Mesothelial cell of epicardium (in vitro differentiated cells): ENCODE results near the gene RAB33B. TPM values are rescaled to one million over a fixed set of nuclear protein-coding genes. Genes with fewer than 3 reads are reported as not detected.
"Not testable (repeated sequence)": the region's sequence is repeated elsewhere in the genome, so short reads cannot be mapped to it uniquely, and the experiment has no call there.

Source experiments
- DNase-seq, 2 experiments: peaks; one replicate each; pipeline ENCODE4 v3.0.0; 2021; ENCODE audit warnings: low spot score in 2 of 2; ENCODE audit not compliant: unreplicated experiment in 2 of 2
- H3K27ac Mint-ChIP-seq: 2 replicates; pipeline ENCODE4 v1.8.0; 2021; ENCODE audit warnings: mixed read lengths
- H3K27me3 Mint-ChIP-seq: 2 replicates; pipeline ENCODE4 v1.8.0; 2021; ENCODE audit warnings: low read depth, mixed read lengths
- H3K36me3 Mint-ChIP-seq: 2 replicates; pipeline ENCODE4 v1.8.0; 2021; ENCODE audit warnings: mixed read lengths
- H3K4me1 Mint-ChIP-seq: 2 replicates; pipeline ENCODE4 v1.8.0; 2021; ENCODE audit warnings: mixed read lengths
- H3K4me3 Mint-ChIP-seq: 2 replicates; pipeline ENCODE4 v1.8.0; 2021; ENCODE audit warnings: mild to moderate bottlenecking, moderate library complexity, mixed read lengths
- H3K9me3 Mint-ChIP-seq: 2 replicates; pipeline ENCODE4 v1.8.0; 2021; ENCODE audit warnings: mixed read lengths
- total RNA-seq: library from RNA; stranded (reverse); gene quantifications from 3 replicates; pipeline ENCODE4 v1.2.1, GENCODE V29; 2021
- TF ChIP-seq, protein P1 (sequence below): fragments of 200-600 bp; sonication (generic); IDR thresholded peaks from one replicate; pipeline ENCODE4 v1.5.0; 2021; ENCODE audit warnings: antibody characterized with exemption; ENCODE audit not compliant: unreplicated experiment

RAB33B gene
- 9.2 to 10.4 TPM (median 9.8 TPM) in 3 replicates for total RNA-seq

DNA sequence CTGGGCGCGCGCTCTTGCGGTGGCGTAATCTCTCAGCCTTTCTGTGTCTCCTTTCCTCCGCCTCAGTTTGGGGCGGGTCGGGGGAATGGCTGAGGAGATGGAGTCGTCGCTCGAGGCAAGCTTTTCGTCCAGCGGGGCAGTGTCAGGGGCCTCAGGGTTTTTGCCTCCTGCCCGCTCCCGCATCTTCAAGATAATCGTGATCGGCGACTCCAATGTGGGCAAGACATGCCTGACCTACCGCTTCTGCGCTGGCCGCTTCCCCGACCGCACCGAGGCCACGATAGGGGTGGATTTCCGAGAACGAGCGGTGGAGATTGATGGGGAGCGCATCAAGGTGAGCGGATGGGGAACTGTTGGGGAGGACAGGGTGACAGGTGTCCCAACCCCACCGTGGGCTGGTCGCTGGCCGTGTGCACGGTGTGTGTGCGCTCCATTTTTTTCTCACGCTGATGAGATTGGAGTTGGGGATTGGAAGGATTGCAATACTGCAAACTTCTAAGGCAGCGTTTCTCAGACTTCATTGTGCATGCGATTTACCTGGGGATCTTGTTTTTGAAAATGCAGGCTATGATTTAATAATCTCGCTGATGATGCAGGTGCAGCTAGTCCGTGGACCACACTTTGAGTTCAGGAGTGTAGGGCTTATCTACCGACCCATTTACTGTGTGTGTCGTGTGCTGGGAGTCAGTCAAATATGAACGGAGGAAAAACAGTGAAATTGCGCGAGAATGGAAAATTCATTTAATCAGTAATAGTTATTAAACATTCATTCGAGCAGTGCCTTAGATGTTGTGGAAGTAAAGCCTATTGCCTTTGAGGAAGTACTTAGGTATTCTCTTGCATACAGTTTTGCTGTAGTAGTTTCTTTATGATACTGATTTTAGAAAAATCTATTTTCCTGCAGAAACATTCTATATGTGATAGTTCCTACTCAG is at the start of gene RAB33B:
Gene RAB33B (plus strand): TSS at position 11 of the 935 bp plus-strand sequence. CDS start 75 bp downstream, at position 86.
- no peaks in the 10 kb centered on the region for H3K27me3 Mint-ChIP-seq
- peaks cover 11% of the 10 kb centered on the region for H3K36me3 Mint-ChIP-seq
- H3K4me1 Mint-ChIP-seq: peaks cover 66% of the 10 kb centered on the region
- H3K27ac Mint-ChIP-seq: peak within 1 kb of the TSS; percentile 99
- peaks cover 6% of the 10 kb centered on the region for H3K9me3 Mint-ChIP-seq
- peak within 1 kb of the TSS; percentile 93 for H3K4me3 Mint-ChIP-seq
- TF ChIP-seq, protein P1, sequence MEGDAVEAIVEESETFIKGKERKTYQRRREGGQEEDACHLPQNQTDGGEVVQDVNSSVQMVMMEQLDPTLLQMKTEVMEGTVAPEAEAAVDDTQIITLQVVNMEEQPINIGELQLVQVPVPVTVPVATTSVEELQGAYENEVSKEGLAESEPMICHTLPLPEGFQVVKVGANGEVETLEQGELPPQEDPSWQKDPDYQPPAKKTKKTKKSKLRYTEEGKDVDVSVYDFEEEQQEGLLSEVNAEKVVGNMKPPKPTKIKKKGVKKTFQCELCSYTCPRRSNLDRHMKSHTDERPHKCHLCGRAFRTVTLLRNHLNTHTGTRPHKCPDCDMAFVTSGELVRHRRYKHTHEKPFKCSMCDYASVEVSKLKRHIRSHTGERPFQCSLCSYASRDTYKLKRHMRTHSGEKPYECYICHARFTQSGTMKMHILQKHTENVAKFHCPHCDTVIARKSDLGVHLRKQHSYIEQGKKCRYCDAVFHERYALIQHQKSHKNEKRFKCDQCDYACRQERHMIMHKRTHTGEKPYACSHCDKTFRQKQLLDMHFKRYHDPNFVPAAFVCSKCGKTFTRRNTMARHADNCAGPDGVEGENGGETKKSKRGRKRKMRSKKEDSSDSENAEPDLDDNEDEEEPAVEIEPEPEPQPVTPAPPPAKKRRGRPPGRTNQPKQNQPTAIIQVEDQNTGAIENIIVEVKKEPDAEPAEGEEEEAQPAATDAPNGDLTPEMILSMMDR: no peak
- no peak for DNase-seq

GRCh38 chr4:139410312-139410711 is 43.6 kb upstream of the RAB33B start:
- Mint-ChIP-seq H3K9me3 (peaks cover 21% of the 10 kb centered on the region), H3K27ac (no peak overlapping the region), H3K4me1 (no peaks in the 10 kb centered on the region), H3K4me3 (no peak overlapping the region), H3K27me3 (no peaks in the 10 kb centered on the region), H3K36me3 (peaks cover 44% of the 10 kb centered on the region)
- DNase-seq: no peak
- TF ChIP-seq, protein P1: no peak

DNA sequence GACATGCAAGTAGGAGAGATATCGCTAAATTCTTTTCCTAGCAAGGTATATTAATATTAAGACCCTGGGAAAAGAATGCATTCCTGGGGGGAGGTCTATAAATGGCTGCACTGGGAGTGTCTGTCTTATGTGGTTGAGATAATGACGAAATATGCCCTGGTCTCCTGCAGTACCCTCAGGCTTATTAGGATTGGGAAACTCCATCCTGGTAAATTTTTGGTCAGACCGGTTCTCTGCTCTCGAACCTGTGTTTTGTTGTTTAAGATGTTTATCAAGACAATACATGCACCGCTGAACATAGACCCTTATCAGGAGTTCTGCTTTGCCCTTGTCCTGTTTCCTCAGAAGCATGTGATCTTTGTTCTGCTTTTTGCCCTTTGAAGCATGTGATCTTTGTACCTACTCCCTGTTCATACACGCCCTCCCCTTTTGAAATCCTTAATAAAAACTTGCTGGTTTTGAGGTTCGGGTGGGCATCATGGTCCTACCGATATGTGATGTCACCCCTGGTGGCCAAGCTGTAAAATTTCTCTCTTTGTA is 39.2 kb upstream of the RAB33B start:
- H3K4me3 Mint-ChIP-seq, H3K4me1 Mint-ChIP-seq, H3K27ac Mint-ChIP-seq, DNase-seq, H3K27me3 Mint-ChIP-seq: not testable (repeated sequence)
- TF ChIP-seq, protein P1: peak; percentile 27
- Mint-ChIP-seq H3K9me3 (peaks cover 31% of the 10 kb centered on the region), H3K36me3 (peaks cover 51% of the 10 kb centered on the region)

DNA sequence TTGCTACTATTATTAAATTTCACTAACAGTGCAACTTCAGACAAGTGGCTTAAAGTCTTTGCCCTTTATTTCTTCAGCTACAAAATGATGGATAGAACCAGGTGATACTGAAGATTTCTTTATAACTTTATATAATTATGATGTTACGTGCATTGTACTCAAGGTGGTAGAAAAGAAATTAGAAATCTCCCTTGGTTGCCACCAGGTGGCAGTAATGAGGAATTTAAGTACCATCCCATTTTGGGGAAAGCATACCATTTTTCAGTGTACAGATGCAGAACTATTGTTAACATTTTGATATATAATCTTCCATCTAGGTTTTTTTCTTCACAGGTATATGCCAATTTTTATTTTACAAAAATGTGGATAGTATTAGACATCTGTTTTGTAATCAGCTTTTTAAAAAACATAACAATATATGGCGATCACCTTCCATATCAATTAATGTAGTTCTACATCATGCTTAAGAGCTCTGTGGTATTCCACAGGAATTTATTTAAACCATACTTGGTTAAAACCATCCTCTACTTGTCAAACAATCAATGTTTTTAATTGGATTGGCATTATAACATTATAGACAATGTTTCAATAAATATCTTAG is 37.7 kb upstream of the RAB33B start:
- no peak for DNase-seq
- no peaks in the 10 kb centered on the region for H3K27me3 Mint-ChIP-seq
- H3K27ac Mint-ChIP-seq: no peak overlapping the region
- no peak overlapping the region for H3K4me3 Mint-ChIP-seq
- peaks cover 4% of the 10 kb centered on the region for H3K4me1 Mint-ChIP-seq
- peaks cover 41% of the 10 kb centered on the region for H3K9me3 Mint-ChIP-seq
- TF ChIP-seq, protein P1: peak; percentile 78
- H3K36me3 Mint-ChIP-seq: peaks cover 63% of the 10 kb centered on the region

GRCh38 chr4:139419388-139419914 is 34.5 kb upstream of the RAB33B start:
- no peak for DNase-seq
- peaks cover 59% of the 10 kb centered on the region for H3K36me3 Mint-ChIP-seq
- peaks cover 48% of the 10 kb centered on the region for H3K9me3 Mint-ChIP-seq
- peak overlapping the region; percentile 56 for H3K27ac Mint-ChIP-seq
- H3K4me3 Mint-ChIP-seq: no peak overlapping the region
- no peaks in the 10 kb centered on the region for H3K27me3 Mint-ChIP-seq
- peaks cover 4% of the 10 kb centered on the region for H3K4me1 Mint-ChIP-seq
- TF ChIP-seq, protein P1: no peak
